MM.1S (cell line): ENCODE measurements around the gene KLHDC7B.

ENCODE experiments used
- DNase-seq: peaks from one replicate; pipeline ENCODE4 v3.0.0-alpha.2; 2015
- H2AFZ ChIP-seq: fragments of 300-600 bp; sonication (generic); 2 replicates; pipeline ENCODE4 v1.6.0; 2016; ENCODE audit warnings: antibody characterized with exemption, low read length
- H3F3A ChIP-seq: fragments of 300-600 bp; sonication (generic); 2 replicates; pipeline ENCODE4 v1.6.1; 2016; ENCODE audit warnings: mild to moderate bottlenecking, antibody characterized with exemption, low read length, moderate library complexity, mixed read lengths; ENCODE audit not compliant: insufficient read depth
- H3K27ac ChIP-seq: fragments of 300-600 bp; sonication (generic); 2 replicates; pipeline ENCODE4 v1.5.1; 2016; ENCODE audit warnings: mild to moderate bottlenecking, low read length
- H3K27me3 ChIP-seq: fragments of 300-600 bp; sonication (generic); replicated peaks from 2 replicates; pipeline ENCODE4 v1.6.0; 2016; ENCODE audit warnings: low read length; ENCODE audit not compliant: insufficient read depth
- H3K36me3 ChIP-seq: fragments of 300-600 bp; sonication (generic); replicated peaks from 2 replicates; pipeline ENCODE4 v1.6.1; 2016; ENCODE audit warnings: mild to moderate bottlenecking, low read length, mixed read lengths; ENCODE audit not compliant: insufficient read depth
- H3K4me1 ChIP-seq: fragments of 300-600 bp; sonication (generic); 2 replicates; pipeline ENCODE4 v1.6.1; 2016; ENCODE audit warnings: low read length, mixed read lengths
- H3K4me2 ChIP-seq: fragments of 300-600 bp; sonication (generic); 2 replicates; pipeline ENCODE4 v1.6.0; 2016; ENCODE audit warnings: low read depth, low read length
- H3K4me3 ChIP-seq: fragments of 300-600 bp; sonication (generic); 2 replicates; pipeline ENCODE4 v1.5.1; 2016; ENCODE audit warnings: low read length, mixed read lengths
- H3K79me2 ChIP-seq: fragments of 300-600 bp; sonication (generic); 2 replicates; pipeline ENCODE4 v1.6.1; 2016; ENCODE audit warnings: mixed run types, low read length, mixed read lengths
- H3K9ac ChIP-seq: fragments of 300-600 bp; sonication (generic); 2 replicates; pipeline ENCODE4 v1.6.1; 2016; ENCODE audit warnings: low read length, mixed read lengths
- H3K9me2 ChIP-seq: fragments of 300-600 bp; sonication (generic); replicated peaks from 2 replicates; pipeline ENCODE4 v1.6.1; 2016; ENCODE audit warnings: mild to moderate bottlenecking, low read length, mixed read lengths; ENCODE audit not compliant: insufficient read depth
- H3K9me3 ChIP-seq: fragments of 300-600 bp; sonication (generic); replicated peaks from 2 replicates; pipeline ENCODE4 v1.6.1; 2016; ENCODE audit warnings: mild to moderate bottlenecking, low read length, mixed read lengths; ENCODE audit not compliant: insufficient read depth
- H4K20me1 ChIP-seq: fragments of 300-600 bp; sonication (generic); 2 replicates; pipeline ENCODE4 v1.6.1; 2016; ENCODE audit warnings: mild to moderate bottlenecking, low read length, moderate library complexity, mixed read lengths; ENCODE audit not compliant: insufficient read depth
- EZH2 ChIP-seq: fragments of 300-600 bp; sonication (generic); optimal IDR thresholded peaks from 2 replicates; pipeline ENCODE3; 2017; ENCODE audit warnings: low read depth, mild to moderate bottlenecking, antibody characterized with exemption, low read length, mixed read lengths
- EZH2phosphoT487 ChIP-seq: fragments of 300-600 bp; sonication (generic); IDR thresholded peaks from 2 replicates; pipeline ENCODE4 v1.6.1; 2018; ENCODE audit warnings: antibody characterized with exemption, low read length
- TF ChIP-seq, protein P1 (sequence below): fragments of 300-600 bp; sonication (generic); IDR thresholded peaks from 2 replicates; pipeline ENCODE4 v1.5.1; 2016; ENCODE audit warnings: antibody characterized with exemption, low read length, mixed read lengths

KLHDC7B gene

DNA sequence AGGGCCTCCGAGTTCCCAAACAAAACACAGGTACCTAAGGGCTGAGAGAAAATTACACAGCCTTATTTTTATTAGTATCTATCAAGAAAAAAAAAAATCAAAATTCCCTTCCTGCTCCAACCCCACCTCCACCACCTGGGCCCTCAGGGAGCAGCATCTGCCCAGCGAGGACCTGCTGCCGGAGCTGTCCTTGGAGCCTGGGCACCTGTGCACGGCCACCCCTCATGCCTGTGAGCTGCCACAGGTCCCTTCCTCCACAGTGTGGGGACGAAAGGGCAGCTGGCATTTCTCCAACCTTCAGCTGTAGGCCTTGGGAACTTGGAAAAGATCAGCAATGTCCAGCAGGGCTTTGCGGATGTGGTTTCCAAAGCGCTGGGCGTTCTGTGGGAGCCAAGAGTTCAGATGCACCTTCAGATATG, 23.4 kb downstream of the KLHDC7B start:
- no peaks in the 10 kb centered on the region for H3K9me2 ChIP-seq
- no peak overlapping the region for H3K9ac ChIP-seq
- no peaks in the 10 kb centered on the region for H3K36me3 ChIP-seq
- no peak for DNase-seq
- H3K4me2 ChIP-seq, result no peak overlapping the region
- no peaks in the 10 kb centered on the region for H3F3A ChIP-seq
- no peaks in the 10 kb centered on the region for H3K4me1 ChIP-seq
- TF ChIP-seq EZH2 (no peak), EZH2phosphoT487 (no peak)
- TF ChIP-seq, protein P1, sequence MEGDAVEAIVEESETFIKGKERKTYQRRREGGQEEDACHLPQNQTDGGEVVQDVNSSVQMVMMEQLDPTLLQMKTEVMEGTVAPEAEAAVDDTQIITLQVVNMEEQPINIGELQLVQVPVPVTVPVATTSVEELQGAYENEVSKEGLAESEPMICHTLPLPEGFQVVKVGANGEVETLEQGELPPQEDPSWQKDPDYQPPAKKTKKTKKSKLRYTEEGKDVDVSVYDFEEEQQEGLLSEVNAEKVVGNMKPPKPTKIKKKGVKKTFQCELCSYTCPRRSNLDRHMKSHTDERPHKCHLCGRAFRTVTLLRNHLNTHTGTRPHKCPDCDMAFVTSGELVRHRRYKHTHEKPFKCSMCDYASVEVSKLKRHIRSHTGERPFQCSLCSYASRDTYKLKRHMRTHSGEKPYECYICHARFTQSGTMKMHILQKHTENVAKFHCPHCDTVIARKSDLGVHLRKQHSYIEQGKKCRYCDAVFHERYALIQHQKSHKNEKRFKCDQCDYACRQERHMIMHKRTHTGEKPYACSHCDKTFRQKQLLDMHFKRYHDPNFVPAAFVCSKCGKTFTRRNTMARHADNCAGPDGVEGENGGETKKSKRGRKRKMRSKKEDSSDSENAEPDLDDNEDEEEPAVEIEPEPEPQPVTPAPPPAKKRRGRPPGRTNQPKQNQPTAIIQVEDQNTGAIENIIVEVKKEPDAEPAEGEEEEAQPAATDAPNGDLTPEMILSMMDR, result no peak
- no peaks in the 10 kb centered on the region for H4K20me1 ChIP-seq
- H3K79me2 ChIP-seq, result no peaks in the 10 kb centered on the region
- no peak overlapping the region for H3K27ac ChIP-seq
- H3K9me3 ChIP-seq, result no peaks in the 10 kb centered on the region
- no peak overlapping the region for H2AFZ ChIP-seq
- H3K27me3 ChIP-seq, result peaks cover 15% of the 10 kb centered on the region
- no peak overlapping the region for H3K4me3 ChIP-seq

DNA sequence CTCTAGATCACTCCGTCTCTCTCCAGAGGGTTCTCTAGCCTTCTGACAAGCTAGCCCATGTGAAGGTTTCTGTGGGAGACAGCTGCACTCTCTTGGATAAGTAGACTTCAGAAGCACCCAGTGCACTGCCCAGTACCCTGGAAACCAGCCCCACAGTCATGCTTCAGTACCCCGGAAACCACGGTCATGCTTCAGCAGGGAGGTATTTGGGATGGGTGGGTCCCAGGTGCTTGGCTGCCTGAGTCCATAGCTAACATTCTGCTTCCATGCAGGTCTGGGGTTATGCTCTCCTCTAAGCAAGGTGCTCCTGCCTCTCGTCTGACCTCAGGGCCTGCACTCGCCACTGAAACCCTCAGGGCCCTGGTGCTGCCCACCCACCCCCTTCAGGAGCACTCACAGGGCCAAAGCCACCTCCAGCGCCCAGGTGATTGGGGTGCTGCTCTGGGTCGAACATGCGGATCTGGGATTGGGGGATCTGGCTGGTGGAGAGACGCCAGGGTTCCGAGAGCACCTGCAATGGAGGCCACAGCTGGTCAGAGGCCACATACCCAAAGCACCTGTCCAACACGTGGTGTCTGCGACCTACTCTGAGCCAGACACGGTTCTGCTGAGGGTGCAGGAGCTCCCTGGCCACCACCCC, 24.3 kb downstream of the KLHDC7B start:
- H3K4me1 ChIP-seq, result no peaks in the 10 kb centered on the region
- no peaks in the 10 kb centered on the region for H3F3A ChIP-seq
- H3K27me3 ChIP-seq, result peaks cover 5% of the 10 kb centered on the region; the same call in 1 of the 2 replicates
- no peak overlapping the region for H3K4me3 ChIP-seq
- H4K20me1 ChIP-seq, result no peaks in the 10 kb centered on the region
- H2AFZ ChIP-seq, result no peak overlapping the region
- no peaks in the 10 kb centered on the region for H3K79me2 ChIP-seq
- H3K9me2 ChIP-seq, result no peaks in the 10 kb centered on the region
- H3K9ac ChIP-seq, result no peak overlapping the region
- no peak overlapping the region for H3K4me2 ChIP-seq
- H3K27ac ChIP-seq, result no peak overlapping the region
- H3K9me3 ChIP-seq, result no peaks in the 10 kb centered on the region
- DNase-seq, result no peak
- TF ChIP-seq, protein P1, result no peak
- no peak for TF ChIP-seq EZH2phosphoT487
- TF ChIP-seq EZH2, result no peak
- H3K36me3 ChIP-seq, result no peaks in the 10 kb centered on the region

GRCh38 chr22:50570861-50571260, 25.2 kb downstream of the KLHDC7B start:
- Histone ChIP-seq H4K20me1 (no peaks in the 10 kb centered on the region), H3K27ac (no peak overlapping the region), H3K9me2 (no peaks in the 10 kb centered on the region), H2AFZ (no peak overlapping the region), H3F3A (no peaks in the 10 kb centered on the region), H3K79me2 (no peaks in the 10 kb centered on the region), H3K4me3 (no peak overlapping the region), H3K4me1 (no peaks in the 10 kb centered on the region), H3K27me3 (no peaks in the 10 kb centered on the region), H3K36me3 (no peaks in the 10 kb centered on the region), H3K9ac (no peak overlapping the region), H3K4me2 (no peak overlapping the region), H3K9me3 (no peaks in the 10 kb centered on the region)
- DNase-seq, result no peak
- TF ChIP-seq EZH2 (no peak), EZH2phosphoT487 (no peak)
- TF ChIP-seq, protein P1, result no peak
